ENCODE data around the gene JOSD2. TPM values are rescaled to one million over a fixed set of nuclear protein-coding genes. Genes with fewer than 3 reads are reported as not detected.

JOSD2 gene
- total RNA-seq, 1 donor from 2014 or later = 40.0 TPM

GRCh38 chr19:50514346-50515167 lies 3.6 kb upstream of the JOSD2 start:
- intact Hi-C loops (cut with micrococcal nuclease) = loop anchor here (5.0 kb wide), 1 partner anchor 872 kb away; the partner anchor contains the start of genes RRAS and SCAF1

GRCh38 chr19:50513746-50514345 lies 2.9 kb upstream of the JOSD2 start, which contains the start of gene ASPDH:
TSS of gene ASPDH (minus strand) at chr19:50513913. CDS start at chr19:50513823, 90 bp downstream.
- intact Hi-C loops (cut with micrococcal nuclease) = loop anchor here (5.0 kb wide), 1 partner anchor 872 kb away; the partner anchor contains the start of genes RRAS and SCAF1

GRCh38 chr19:50512999-50513745 lies 2.2 kb upstream of the JOSD2 start:
- intact Hi-C loops (cut with micrococcal nuclease) = loop anchor here (5.0 kb wide), 1 partner anchor 871 kb away; the partner anchor contains the start of genes RRAS and SCAF1

- intact Hi-C loops (cut with micrococcal nuclease) = loop anchor here (5.0 kb wide), 1 partner anchor 870 kb away; the partner anchor contains the start of genes RRAS and SCAF1
Observed at GRCh38 chr19:50512112-50512998, 1.4 kb upstream of the JOSD2 start.

- intact Hi-C loops (cut with micrococcal nuclease) = loop anchor here (1.0 to 5.0 kb wide), 12 partner anchors 34 to 868 kb away; partner anchors contain the start of genes EMC10, GARIN5A, KCNC3 and NR1H2
Observed at GRCh38 chr19:50510700-50511068, 307 bp downstream of the JOSD2 start.

GRCh38 chr19:50510121-50510670 lies 795 bp downstream of the JOSD2 start:
- intact Hi-C loops (cut with micrococcal nuclease) = loop anchor here (5.0 kb wide), 1 partner anchor 868 kb away; the partner anchor contains the start of genes RRAS and SCAF1

- intact Hi-C loops (cut with micrococcal nuclease) = no loop called here
Observed at GRCh38 chr19:50509366-50509765, 1.6 kb downstream of the JOSD2 start.

GRCh38 chr19:50508843-50509190 lies 2.2 kb downstream of the JOSD2 start:
- intact Hi-C loops (cut with micrococcal nuclease) = no loop called here

- intact Hi-C loops (cut with micrococcal nuclease) = no loop called here
Observed at GRCh38 chr19:50507376-50507775, 3.6 kb downstream of the JOSD2 start.

GRCh38 chr19:50506700-50507099 lies 4.3 kb downstream of the JOSD2 start:
- intact Hi-C loops (cut with micrococcal nuclease) = no loop called here

- intact Hi-C loops (cut with micrococcal nuclease) = no loop called here
Observed at GRCh38 chr19:50505856-50506611, 5.0 kb downstream of the JOSD2 start.

- intact Hi-C loops (cut with micrococcal nuclease) = no loop called here
Observed at GRCh38 chr19:50501568-50502475, 9.2 kb downstream of the JOSD2 start.

- intact Hi-C loops (cut with micrococcal nuclease) = no loop called here
Observed at GRCh38 chr19:50501186-50501567, 9.8 kb downstream of the JOSD2 start.

GRCh38 chr19:50500753-50501151 lies 10.2 kb downstream of the JOSD2 start:
- intact Hi-C loops (cut with micrococcal nuclease) = no loop called here

- intact Hi-C loops (cut with micrococcal nuclease) = no loop called here
Observed at GRCh38 chr19:50500060-50500752, 10.8 kb downstream of the JOSD2 start.

- intact Hi-C loops (cut with micrococcal nuclease) = no loop called here
Observed at GRCh38 chr19:50498219-50499056, 12.6 kb downstream of the JOSD2 start.

GRCh38 chr19:50497022-50497405 lies 14.0 kb downstream of the JOSD2 start:
- intact Hi-C loops (cut with micrococcal nuclease) = no loop called here
